Skin epidermis (tissue), 12 donors: ENCODE results near the gene GNL1.
A peak's percentile ranks its signal among the peaks of the same experiment; 100 is the strongest.
"Not testable (repeated sequence)": the region's sequence is repeated elsewhere in the genome, so short reads cannot be mapped to it uniquely, and the experiment has no call there.

Experiments used
- H3K27ac ChIP-seq, 21 experiments: fragments of 200-600 bp; sonication (generic) in 11 of 21; one replicate each; pipeline ENCODE4 v1.5.0; 2020; ENCODE audit warnings: mild to moderate bottlenecking in 3 of 21, inconsistent platforms in 2 of 21, moderate library complexity in 2 of 21
- H3K4me3 ChIP-seq, 7 experiments: fragments of 200-600 bp; sonication (generic) in 2 of 7; one replicate each; pipeline ENCODE4 v1.5.0; 2020; ENCODE audit warnings: inconsistent platforms in 2 of 7, mild to moderate bottlenecking in 2 of 7, moderate library complexity in 1 of 7

GNL1 gene

DNA sequence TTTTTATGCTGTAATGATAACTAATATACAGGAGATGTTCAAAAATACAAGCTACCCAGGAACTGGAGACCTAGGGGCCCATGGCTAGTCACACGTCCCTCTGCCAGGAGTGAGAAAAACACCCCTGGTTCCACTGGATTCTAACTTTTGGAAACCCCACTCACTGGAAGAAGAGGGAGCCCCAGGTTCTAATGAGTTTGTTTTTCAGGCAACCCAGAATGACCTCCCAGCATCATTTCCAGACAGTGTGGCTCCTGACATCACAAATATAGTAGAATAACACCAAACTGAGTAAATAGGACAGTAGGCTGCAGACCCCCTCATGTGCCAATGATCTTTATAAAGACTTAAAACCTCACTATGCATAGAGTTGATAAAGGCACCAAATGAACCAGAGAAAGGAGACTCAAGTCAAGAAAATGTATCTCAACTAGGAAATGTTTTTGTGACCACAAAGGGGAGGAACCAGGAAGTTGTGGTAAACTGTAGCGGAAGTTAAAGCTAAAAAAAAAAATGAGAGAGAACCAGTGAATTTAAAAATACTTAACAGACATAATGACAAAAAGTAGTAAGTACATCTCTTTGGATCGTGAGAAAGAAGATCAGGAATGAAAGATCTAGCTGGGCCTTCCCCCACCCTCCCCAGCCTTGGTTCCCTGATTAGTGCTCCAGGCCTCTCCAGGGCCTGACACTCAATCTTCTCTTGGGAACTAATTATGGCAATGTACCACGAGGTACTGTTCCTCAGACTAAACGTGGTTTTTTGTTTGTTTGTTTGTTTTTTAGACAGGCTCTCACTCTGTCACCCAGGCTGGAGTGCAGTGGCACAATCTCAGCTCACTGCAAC, 47.2 kb downstream of the GNL1 start:
- no peak overlapping the region for H3K4me3 ChIP-seq
- peak overlapping the region in 17 of 21 experiments; percentile 14 to 88 (median 67) for H3K27ac ChIP-seq

- no peak overlapping the region for H3K4me3 ChIP-seq
Observed at GRCh38 chr6:30507849-30508827, 48.2 kb downstream of the GNL1 start.

DNA sequence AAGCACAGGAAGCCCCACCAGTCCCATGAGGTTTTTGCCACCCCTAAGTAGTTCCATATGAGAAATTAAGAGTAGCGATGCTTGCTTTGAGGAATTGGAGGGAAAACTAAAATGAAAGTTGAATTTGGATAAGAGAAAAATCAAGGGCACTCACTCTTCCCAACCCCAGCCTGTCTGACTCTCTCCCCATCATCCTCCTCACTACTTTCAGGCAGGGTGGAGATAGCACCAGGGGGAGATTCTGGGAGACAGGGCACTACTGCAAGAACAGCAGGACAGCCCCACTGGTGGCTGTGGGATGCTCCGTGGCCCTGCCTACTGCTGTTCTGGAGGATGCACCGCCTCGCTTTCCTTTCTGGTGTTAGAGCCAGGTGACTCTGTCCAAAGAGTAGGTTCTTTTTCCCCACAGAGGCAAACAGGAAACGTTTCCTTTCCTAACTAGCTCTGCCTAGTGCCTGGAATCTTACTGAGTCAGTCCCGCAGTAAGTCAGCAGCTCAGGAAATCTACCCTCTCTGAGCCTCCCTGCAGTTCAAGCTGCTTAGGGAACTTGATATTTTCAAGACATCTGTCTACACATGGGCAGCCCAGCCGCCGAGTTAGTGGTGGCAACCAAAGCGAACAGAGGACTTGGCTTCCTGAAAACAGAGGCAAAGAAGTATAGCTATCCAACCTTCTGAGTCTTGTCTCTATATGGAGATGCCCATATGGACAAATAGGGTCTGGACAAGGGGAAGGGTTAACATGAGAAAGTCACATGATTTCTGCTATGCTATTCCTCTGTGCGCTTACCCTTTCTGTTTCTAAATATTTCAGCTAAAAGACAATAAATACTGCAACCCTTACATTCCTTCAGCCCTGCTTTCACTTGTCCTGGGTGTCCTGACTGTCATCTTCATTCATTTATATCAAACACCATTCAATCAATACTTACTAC, 55.6 kb downstream of the GNL1 start:
- no peak overlapping the region for H3K4me3 ChIP-seq
- H3K27ac ChIP-seq = peak overlapping the region in 10 of 21 experiments; percentile 1 to 71 (median 38)

More at GRCh38 chr6:30507849-30508827, 48.2 kb downstream of the GNL1 start:
- H3K27ac ChIP-seq = peak overlapping the region in 12 of 21 experiments; percentile 41 to 88 (median 70)

DNA sequence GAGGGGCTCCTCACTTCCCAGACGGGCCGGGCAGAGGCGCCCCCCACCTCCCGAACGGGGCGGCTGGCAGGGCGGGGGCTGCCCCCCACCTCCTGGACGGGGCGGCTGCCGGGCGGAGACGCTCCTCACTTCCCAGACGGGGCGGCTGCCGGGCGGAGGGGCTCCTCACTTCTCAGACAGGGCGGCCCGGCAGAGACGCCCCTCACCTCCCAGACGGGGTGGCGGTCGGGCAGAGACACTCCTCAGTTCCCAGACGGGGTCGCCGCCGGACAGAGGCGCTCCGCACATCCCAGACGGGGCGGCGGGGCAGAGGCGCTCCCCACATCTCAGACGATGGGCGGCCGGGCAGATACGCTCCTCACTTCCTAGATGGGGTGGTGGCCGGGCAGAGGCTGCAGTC, 57.6 kb downstream of the GNL1 start:
- H3K27ac ChIP-seq, H3K4me3 ChIP-seq: not testable (repeated sequence)

DNA sequence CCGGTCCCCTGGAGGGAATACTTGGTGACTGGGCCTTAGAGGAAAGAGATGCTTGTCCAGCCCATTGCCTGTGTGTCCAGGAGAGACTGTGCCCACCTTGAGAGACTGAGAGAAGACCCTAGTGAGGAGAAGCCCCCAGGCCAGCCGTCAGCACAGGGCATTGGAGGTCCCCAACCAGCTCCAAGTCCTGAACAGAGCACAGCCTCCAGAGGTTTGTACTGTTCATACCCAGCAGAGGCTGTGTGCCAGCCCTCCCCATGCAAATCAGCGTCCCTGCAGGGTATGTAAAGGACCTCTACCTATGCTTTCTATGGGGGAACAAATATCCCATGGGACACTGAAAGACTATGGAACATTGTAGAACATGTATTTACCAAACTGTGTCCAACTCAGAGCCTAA, 58.6 kb downstream of the GNL1 start:
- H3K4me3 ChIP-seq = no peak overlapping the region
- H3K27ac ChIP-seq = peak overlapping the region in 5 of 21 experiments; percentile 27 to 85 (median 47)

- H3K27ac ChIP-seq = peak overlapping the region in 13 of 21 experiments; percentile 27 to 85 (median 49)
- H3K4me3 ChIP-seq = not testable (repeated sequence)
Observed at GRCh38 chr6:30497261-30497599, 59.1 kb downstream of the GNL1 start.

GRCh38 chr6:30495993-30496392, 60.3 kb downstream of the GNL1 start:
- Histone ChIP-seq H3K4me3 (no peak overlapping the region), H3K27ac (peak overlapping the region in 18 of 21 experiments; percentile 10 to 85 (median 49))

DNA sequence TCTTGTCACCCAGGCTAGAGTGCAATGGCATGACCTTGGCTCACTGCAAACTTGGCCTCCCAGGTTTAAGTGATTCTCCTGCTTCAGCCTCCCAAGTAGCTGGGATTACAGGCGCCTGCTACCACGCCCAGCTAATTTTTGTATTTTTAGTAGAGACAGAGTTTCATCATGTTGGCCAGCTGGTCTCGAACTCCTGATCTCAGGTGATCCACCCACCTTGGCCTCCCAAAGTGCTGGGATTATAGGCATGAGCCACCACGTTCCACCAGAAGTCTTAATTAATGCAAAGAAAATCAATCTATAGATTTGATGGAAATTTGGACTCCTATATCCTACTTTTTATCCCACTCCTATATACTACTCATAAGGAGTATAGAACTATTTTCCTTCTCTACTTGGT, 61.2 kb downstream of the GNL1 start:
- H3K4me3 ChIP-seq = not testable (repeated sequence)
- H3K27ac ChIP-seq = peak overlapping the region in 2 of 21 experiments; percentile 6 to 47

DNA sequence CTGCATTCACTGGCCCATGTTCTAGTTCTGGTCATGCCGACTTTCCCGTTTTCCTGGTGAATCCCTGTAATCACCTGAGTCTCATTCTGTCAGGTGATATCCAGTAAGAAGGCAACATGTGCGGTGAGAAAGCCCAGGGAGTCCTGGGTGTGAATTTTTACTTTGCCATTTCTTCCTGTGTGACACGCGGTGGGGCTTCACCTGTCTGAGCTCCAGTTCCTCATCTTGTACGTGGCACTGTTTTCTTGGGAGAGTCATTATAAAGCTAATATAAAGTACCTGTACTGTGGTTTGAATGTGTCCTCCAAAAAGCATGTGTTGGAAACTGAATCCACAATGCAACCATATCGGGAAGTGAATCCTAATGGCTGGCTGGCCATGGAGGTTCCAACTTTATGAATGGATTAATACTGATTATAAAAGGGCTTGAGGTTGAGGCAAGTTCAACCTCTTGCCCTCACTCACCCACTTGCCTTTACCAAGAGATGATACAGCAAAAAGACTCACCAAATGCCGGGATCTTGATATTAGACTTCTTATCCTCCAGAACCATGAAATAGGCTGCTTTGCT, 61.9 kb downstream of the GNL1 start:
- Histone ChIP-seq H3K27ac (peak overlapping the region in 7 of 21 experiments; percentile 0 to 43 (median 12)), H3K4me3 (no peak overlapping the region)

GRCh38 chr6:30493643-30494250, 62.5 kb downstream of the GNL1 start:
- H3K4me3 ChIP-seq = no peak overlapping the region
- peak overlapping the region in 6 of 21 experiments; percentile 11 to 99 (median 14) for H3K27ac ChIP-seq

GRCh38 chr6:30491991-30492952, 64.0 kb downstream of the GNL1 start:
- peak overlapping the region in 14 of 21 experiments; percentile 18 to 100 (median 97) for H3K27ac ChIP-seq
- peak overlapping the region; percentile 78 to 99 (median 95) for H3K4me3 ChIP-seq
